Ishikawa (cell line): ENCODE data around the gene TMEM185A.

Experiments used
- EP300 ChIP-seq: IDR thresholded peaks from 2 replicates; pipeline ENCODE4 v1.6.1; 2012; ENCODE audit warnings: borderline replicate concordance
- RAD21 ChIP-seq: IDR thresholded peaks from 2 replicates; pipeline ENCODE4 v1.6.1; 2012; ENCODE audit warnings: low read depth
- TEAD4 ChIP-seq: IDR thresholded peaks from 2 replicates; pipeline ENCODE4 v1.6.1; 2012
- YY1 ChIP-seq: IDR thresholded peaks from 2 replicates; pipeline ENCODE4 v1.6.1; 2012; ENCODE audit warnings: low read depth

- TF ChIP-seq RAD21 (no peak), TEAD4 (no peak), YY1 (no peak), EP300 (no peak)
Observed at GRCh38 chrX:149639568-149639967, 8.0 kb upstream of the TMEM185A start.
